Testis (tissue), 3 donors: ENCODE data around the gene MLLT1. TPM values are rescaled to one million over a fixed set of nuclear protein-coding genes. Genes with fewer than 3 reads are reported as not detected.

Source experiments
- DNase-seq: peaks from one replicate; pipeline ENCODE4 v3.0.0-alpha.2; 2019
- H3K27ac ChIP-seq, 2 donors: fragments of 200-600 bp; sonication (generic); one replicate each; pipeline ENCODE4 v1.5.1; 2019
- H3K27me3 ChIP-seq: fragments of 200-600 bp; sonication (generic); one replicate; pipeline ENCODE4 v1.5.1; 2019
- H3K36me3 ChIP-seq: fragments of 200-600 bp; sonication (generic); one replicate; pipeline ENCODE4 v1.5.1; 2017; ENCODE audit warnings: low read depth; ENCODE audit errors: missing control alignments
- H3K4me1 ChIP-seq: fragments of 200-600 bp; sonication (generic); one replicate; pipeline ENCODE4 v1.5.1; 2019
- H3K4me3 ChIP-seq, 2 donors: fragments of 200-600 bp; sonication (generic); one replicate each; pipeline ENCODE4 v1.5.1; 2017 to 2019
- H3K9me3 ChIP-seq: fragments of 200-600 bp; sonication (generic); one replicate; pipeline ENCODE4 v1.5.1; 2017
- POLR2A ChIP-seq: fragments of 450-650 bp; IDR thresholded peaks from one replicate; pipeline ENCODE4 v1.6.1; 2017; ENCODE audit warnings: antibody characterized with exemption, mild to moderate bottlenecking, moderate library complexity
- WGBS, 2 donors: methylation state at CpG; one replicate each; pipeline ENCODE4 v1.1.5; 2018; 5-methylcytosine and 5-hydroxymethylcytosine counted together
- intact Hi-C: fragments of 100-400 bp; cut with DNase I; formaldehyde crosslinking; loops from one replicate; pipeline ENCODE4 v1.15.1; 2023; ENCODE audit warnings: low total_unique reads
- polyA plus RNA-seq: library from polyadenylated mRNA; stranded (reverse); fragments of 350-450 nt; fragmentation: Illumina TruSeq; extraction: RNeasy Lipid Tissue Mini Kit (QIAGEN cat#74804); gene quantifications from one replicate; pipeline ENCODE4 v1.2.3, GENCODE V29; 2014; ENCODE audit warnings: low read depth, low replicate concordance; ENCODE audit not compliant: insufficient read depth
- total RNA-seq, 2 donors: library from RNA; depleted of rRNA; stranded (reverse); fragments of >200 nt; gene quantifications; one replicate each; pipeline ENCODE4 v1.2.3, GENCODE V29; 2016
- TF ChIP-seq, protein P1 (sequence below), 3 experiments: fragments of 450-650 bp in 2 of 3; fragments of 200-600 bp in 1 of 3; sonication (generic) in 1 of 3; IDR thresholded peaks; one replicate each; pipeline ENCODE4 v1.5.1; 2016 to 2019; ENCODE audit warnings: antibody characterized with exemption in 3 of 3, mild to moderate bottlenecking in 2 of 3, moderate library complexity in 1 of 3

The MLLT1 gene
- total and polyA plus RNA-seq, 3 donors from 2014 or later: 17.3 to 32.0 (median 22.4) TPM

DNA sequence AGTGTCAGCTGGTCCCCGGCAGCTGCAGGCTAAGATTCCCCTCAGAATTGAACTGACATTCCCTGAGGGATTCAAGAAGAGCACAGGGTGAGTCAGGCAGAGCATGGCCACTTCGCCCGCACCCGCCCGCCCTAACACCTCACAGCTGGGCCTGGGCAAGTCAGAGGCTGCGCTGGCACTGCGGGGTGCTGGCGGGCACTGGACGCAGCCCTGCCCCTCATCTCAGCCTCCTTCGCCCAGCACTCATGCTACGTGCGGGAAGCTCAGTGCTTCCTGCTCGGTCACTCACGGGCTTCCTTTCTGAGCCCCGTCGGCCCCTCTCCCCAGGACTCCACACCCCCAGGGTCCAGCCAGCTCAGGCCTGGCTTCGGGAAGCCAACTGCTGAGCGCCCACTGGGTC is 56.9 kb downstream of the MLLT1 start:
- H3K27ac ChIP-seq: no peak overlapping the region
- TF ChIP-seq POLR2A: no peak
- TF ChIP-seq, protein P1, sequence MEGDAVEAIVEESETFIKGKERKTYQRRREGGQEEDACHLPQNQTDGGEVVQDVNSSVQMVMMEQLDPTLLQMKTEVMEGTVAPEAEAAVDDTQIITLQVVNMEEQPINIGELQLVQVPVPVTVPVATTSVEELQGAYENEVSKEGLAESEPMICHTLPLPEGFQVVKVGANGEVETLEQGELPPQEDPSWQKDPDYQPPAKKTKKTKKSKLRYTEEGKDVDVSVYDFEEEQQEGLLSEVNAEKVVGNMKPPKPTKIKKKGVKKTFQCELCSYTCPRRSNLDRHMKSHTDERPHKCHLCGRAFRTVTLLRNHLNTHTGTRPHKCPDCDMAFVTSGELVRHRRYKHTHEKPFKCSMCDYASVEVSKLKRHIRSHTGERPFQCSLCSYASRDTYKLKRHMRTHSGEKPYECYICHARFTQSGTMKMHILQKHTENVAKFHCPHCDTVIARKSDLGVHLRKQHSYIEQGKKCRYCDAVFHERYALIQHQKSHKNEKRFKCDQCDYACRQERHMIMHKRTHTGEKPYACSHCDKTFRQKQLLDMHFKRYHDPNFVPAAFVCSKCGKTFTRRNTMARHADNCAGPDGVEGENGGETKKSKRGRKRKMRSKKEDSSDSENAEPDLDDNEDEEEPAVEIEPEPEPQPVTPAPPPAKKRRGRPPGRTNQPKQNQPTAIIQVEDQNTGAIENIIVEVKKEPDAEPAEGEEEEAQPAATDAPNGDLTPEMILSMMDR (IDR thresholded peaks at IDR 0.05): no peak
- H3K4me1 ChIP-seq: peaks cover 42% of the 10 kb centered on the region
- no peaks in the 10 kb centered on the region for H3K9me3 ChIP-seq
- 76 to 87% methylated on average over 13 to 18 of the region's 18 CpGs for WGBS, 2 donors
- no peaks in the 10 kb centered on the region for H3K36me3 ChIP-seq
- H3K4me3 ChIP-seq: no peak overlapping the region
- no peak for DNase-seq
- H3K27me3 ChIP-seq: no peaks in the 10 kb centered on the region
- intact Hi-C loops: loop anchor here (5.0 kb wide), 1 partner anchor 54 kb away; the partner anchor contains the start of gene MLLT1

DNA sequence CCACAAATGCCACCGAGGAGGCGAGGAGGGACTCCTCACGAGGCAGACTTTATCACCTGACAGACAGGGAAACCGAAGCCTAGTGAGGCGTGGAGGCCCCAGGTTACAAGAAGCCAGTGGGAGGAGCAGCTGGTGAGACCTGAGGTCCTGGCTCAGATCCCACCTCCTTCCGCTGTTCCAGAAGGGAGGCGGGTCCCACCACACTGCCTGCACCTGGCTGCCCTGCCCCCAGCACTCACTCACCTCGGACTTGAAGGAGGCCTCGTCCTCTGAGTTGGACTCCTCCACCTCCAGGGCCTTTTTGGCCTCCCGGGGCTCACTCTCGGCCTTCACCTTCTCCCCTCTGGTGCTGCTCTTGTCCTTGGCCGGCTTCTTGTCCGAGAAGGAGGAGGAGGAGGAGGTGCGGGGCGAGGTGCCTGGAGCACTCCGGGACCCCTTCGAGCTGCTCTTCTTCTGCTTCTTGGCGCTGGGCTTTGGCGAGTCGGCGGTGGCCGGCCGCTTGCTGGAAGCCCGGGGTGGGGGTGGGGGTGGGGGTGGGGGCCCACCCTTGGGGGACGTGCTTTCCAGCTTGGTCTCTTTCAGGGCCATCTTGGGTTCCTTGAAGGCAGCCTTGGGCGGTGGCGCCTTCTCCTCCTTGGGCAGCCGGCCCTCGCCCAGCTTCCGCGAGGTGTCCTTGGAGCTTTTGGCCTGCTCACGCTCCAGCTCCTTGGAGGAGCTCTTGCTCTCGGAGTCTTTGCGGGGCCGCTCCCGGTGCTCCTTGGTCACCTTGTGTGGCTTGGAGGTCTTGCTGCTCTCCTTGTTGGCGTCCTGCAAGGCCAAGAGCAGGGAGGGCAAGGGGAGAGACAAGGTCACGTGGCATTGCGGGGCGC is 57.7 kb downstream of the MLLT1 start:
- TF ChIP-seq, protein P1 (IDR thresholded peaks at IDR 0.05): no peak
- TF ChIP-seq POLR2A: no peak
- no peak for DNase-seq
- 74 to 89% methylated on average over 23 to 40 of the region's 40 CpGs for WGBS, 2 donors
- no peak overlapping the region for H3K4me3 ChIP-seq
- H3K9me3 ChIP-seq: no peaks in the 10 kb centered on the region
- intact Hi-C loops: loop anchor here (5.0 kb wide), 1 partner anchor 55 kb away; the partner anchor contains the start of gene MLLT1
- peaks cover 50% of the 10 kb centered on the region for H3K4me1 ChIP-seq
- no peaks in the 10 kb centered on the region for H3K36me3 ChIP-seq
- no peaks in the 10 kb centered on the region for H3K27me3 ChIP-seq
- H3K27ac ChIP-seq: no peak overlapping the region

DNA sequence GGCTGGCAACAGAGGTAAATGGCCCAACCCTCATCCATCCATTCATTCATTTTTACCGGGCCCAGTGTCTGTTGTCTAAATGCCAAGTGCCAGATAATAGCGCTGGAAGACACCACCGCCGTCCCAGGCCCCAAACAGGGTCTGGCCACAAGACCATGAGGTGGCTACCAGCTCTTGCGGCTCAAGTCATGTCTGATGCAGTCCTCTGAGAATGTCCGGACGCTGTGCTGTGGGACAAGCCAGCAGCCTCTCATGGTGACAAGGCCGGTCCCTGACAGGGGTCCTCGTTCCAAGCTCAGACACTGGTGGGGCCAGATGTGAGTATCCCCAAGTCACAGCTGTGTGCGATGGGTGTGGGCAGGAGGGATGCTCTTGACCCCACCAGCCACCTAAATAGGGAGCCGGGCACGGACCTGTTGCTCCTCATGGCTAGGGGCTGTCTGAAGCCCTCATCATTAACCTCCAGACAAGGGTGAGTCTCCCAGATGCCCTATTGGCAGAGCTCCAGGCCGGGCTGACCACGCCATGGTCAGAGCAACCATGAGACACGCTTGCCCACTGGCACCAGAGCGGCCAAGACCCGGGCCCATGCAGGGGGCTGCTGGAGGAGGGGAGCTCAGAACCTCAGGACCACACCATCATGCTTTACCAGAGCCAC is 58.4 kb downstream of the MLLT1 start:
- no peak overlapping the region for H3K4me3 ChIP-seq
- 90 to 100% methylated on average over 4 to 14 of the region's 17 CpGs for WGBS, 2 donors
- no peaks in the 10 kb centered on the region for H3K27me3 ChIP-seq
- H3K27ac ChIP-seq: no peak overlapping the region
- no peak for DNase-seq
- no peaks in the 10 kb centered on the region for H3K36me3 ChIP-seq
- intact Hi-C loops: loop anchor here (5.0 kb wide), 1 partner anchor 56 kb away; the partner anchor contains the start of gene MLLT1
- TF ChIP-seq, protein P1 (IDR thresholded peaks at IDR 0.05): no peak
- no peak for TF ChIP-seq POLR2A
- H3K9me3 ChIP-seq: no peaks in the 10 kb centered on the region
- H3K4me1 ChIP-seq: peaks cover 55% of the 10 kb centered on the region

DNA sequence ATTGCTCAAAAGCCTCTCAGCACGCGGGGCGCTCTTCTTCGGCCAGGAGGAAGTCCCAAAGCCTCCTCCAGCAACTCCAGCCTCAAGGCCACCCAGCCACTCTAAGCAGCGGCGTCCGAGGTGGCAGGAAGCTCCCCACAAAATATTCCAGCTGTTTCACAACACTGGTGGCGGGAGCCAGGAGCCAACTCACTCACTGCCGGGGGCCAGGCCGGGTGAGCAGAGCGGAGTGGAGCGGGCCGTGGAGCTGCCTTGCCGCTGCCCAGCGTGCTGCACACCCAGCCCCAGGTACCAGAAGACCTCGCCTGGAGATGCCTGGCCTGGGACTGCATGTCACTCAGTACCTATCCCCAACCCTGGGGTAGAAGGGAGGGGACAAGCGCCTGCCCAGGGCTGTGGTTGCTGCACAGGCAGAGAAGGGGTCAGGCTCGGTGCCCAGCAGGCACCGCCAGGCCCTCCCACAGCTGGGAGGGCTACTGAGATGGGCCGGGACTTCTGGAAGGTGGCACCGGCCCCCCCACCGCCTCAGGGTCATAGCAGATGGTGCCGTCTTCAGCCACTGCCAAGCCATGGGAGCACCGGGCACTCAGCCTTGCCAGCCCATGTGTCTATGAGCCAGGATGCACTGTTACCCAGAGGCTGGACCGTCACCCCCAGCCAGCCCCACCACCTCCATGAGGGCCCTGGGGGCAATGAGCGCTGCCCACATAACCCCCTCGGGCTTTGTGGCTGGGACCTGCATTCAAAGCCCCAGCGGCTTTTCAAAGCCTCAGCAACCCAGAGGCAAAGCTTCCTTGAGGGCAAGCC is 59.2 kb downstream of the MLLT1 start:
- intact Hi-C loops: loop anchor here (5.0 kb wide), 1 partner anchor 57 kb away; the partner anchor contains the start of gene MLLT1
- peaks cover 55% of the 10 kb centered on the region for H3K4me1 ChIP-seq
- DNase-seq: peak; percentile 71
- WGBS, 2 donors: 69% methylated on average over 28 of the region's 28 CpGs; no CpG with 5 or more reads in 1 of the 2 donors
- H3K27ac ChIP-seq: peak overlapping the region in 1 of 2 donors; percentile 59
- no peak overlapping the region for H3K4me3 ChIP-seq
- H3K36me3 ChIP-seq: no peaks in the 10 kb centered on the region
- no peaks in the 10 kb centered on the region for H3K9me3 ChIP-seq
- no peak for TF ChIP-seq POLR2A
- TF ChIP-seq, protein P1 (IDR thresholded peaks at IDR 0.05): no peak
- H3K27me3 ChIP-seq: no peaks in the 10 kb centered on the region
